Stimulated activated CD4-positive, alpha-beta T cell treated with anti-CD3 and anti-CD28 coated beads, TNF-alpha, amount 100 ng/mL, for 4 hours (primary cell): ENCODE results near the gene PASK.
"Not testable (repeated sequence)": the region's sequence is repeated elsewhere in the genome, so short reads cannot be mapped to it uniquely, and the experiment has no call there.

Source experiments
- DNase-seq, 3 experiments: peaks; one replicate each; pipeline ENCODE4 v3.0.0-alpha.2; 2020; ENCODE audit warnings: low read depth in 3 of 3

The PASK gene

GRCh38 chr2:241148891-241149674 is at the start of gene PASK:
PASK (minus strand) TSS chr2:241149472; CDS start chr2:241143032, 6,440 bp downstream.
- peak; percentile 74 to 86 (median 81) for DNase-seq

- no peak for DNase-seq
Observed at GRCh38 chr2:241198381-241199279, 49.4 kb upstream of the PASK start.

GRCh38 chr2:241197947-241198346 is 48.7 kb upstream of the PASK start:
- no peak for DNase-seq

- not testable (repeated sequence) for DNase-seq
Observed at GRCh38 chr2:241197246-241197645, 48.0 kb upstream of the PASK start.

GRCh38 chr2:241195506-241196130 is 46.3 kb upstream of the PASK start:
- DNase-seq: no peak

GRCh38 chr2:241194811-241195210 is 45.5 kb upstream of the PASK start:
- DNase-seq: no peak

GRCh38 chr2:241193271-241193670 is 44.0 kb upstream of the PASK start:
- DNase-seq: no peak

- no peak for DNase-seq
Observed at GRCh38 chr2:241191081-241191480, 41.8 kb upstream of the PASK start.

- no peak for DNase-seq
Observed at GRCh38 chr2:241190291-241190981, 41.2 kb upstream of the PASK start.

- no peak for DNase-seq
Observed at GRCh38 chr2:241189856-241190201, 40.6 kb upstream of the PASK start.

GRCh38 chr2:241189093-241189855 is 40.0 kb upstream of the PASK start:
- DNase-seq: no peak

GRCh38 chr2:241188361-241189092 is 39.3 kb upstream of the PASK start, which contains the start of gene ANO7:
ANO7 (plus strand) TSS chr2:241188677; CDS start chr2:241190064, 1,387 bp downstream.
- no peak for DNase-seq

- no peak for DNase-seq
Observed at GRCh38 chr2:241187918-241188234, 38.6 kb upstream of the PASK start.

- no peak for DNase-seq
Observed at GRCh38 chr2:241187101-241187917, 38.0 kb upstream of the PASK start.

- no peak for DNase-seq
Observed at GRCh38 chr2:241185961-241186360, 36.7 kb upstream of the PASK start.

- DNase-seq: no peak
Observed at GRCh38 chr2:241184901-241185300, 35.6 kb upstream of the PASK start.

GRCh38 chr2:241183221-241183620 is 33.9 kb upstream of the PASK start:
- no peak for DNase-seq

- no peak for DNase-seq
Observed at GRCh38 chr2:241182531-241183133, 33.4 kb upstream of the PASK start.

- DNase-seq: no peak
Observed at GRCh38 chr2:241182126-241182525, 32.9 kb upstream of the PASK start.
